NCI-H82 treated with DMSO at 0.1 percent for 48 hours (cell line): ENCODE measurements around the gene NEK4.

Experiments
- DNase-seq: peaks from one replicate; lab custom pipeline; 2025; ENCODE audit not compliant: unreplicated experiment; lab: John Stamatoyannopoulos, UW

NEK4 gene

GRCh38 chr3:52770496-52771333, at the start of gene NEK4:
Gene NEK4 (minus strand): TSS chr3:52770940. CDS start chr3:52770746, 194 bp downstream.
- DNase-seq, result peak; percentile 75

GRCh38 chr3:52819936-52820335, 49.2 kb upstream of the NEK4 start:
- DNase-seq, result no peak

- DNase-seq, result no peak
These were observed 47.1 kb upstream of the NEK4 start for GRCh38 chr3:52817860-52818259.

GRCh38 chr3:52817221-52817620, 46.5 kb upstream of the NEK4 start:
- no peak for DNase-seq

GRCh38 chr3:52816654-52817053, 45.9 kb upstream of the NEK4 start:
- no peak for DNase-seq

GRCh38 chr3:52816199-52816598, 45.5 kb upstream of the NEK4 start:
- no peak for DNase-seq

- DNase-seq, result no peak
These were observed 43.1 kb upstream of the NEK4 start for GRCh38 chr3:52813810-52814209.

GRCh38 chr3:52811452-52812011, 40.8 kb upstream of the NEK4 start:
- DNase-seq, result no peak

- DNase-seq, result no peak
These were observed 40.2 kb upstream of the NEK4 start for GRCh38 chr3:52810923-52811322.

- no peak for DNase-seq
These were observed 39.1 kb upstream of the NEK4 start for GRCh38 chr3:52809662-52810377.

GRCh38 chr3:52809149-52809548, 38.4 kb upstream of the NEK4 start:
- DNase-seq, result no peak

GRCh38 chr3:52805270-52806039, 34.7 kb upstream of the NEK4 start:
- DNase-seq, result no peak

GRCh38 chr3:52801839-52802238, 31.1 kb upstream of the NEK4 start:
- DNase-seq, result no peak

- no peak for DNase-seq
These were observed 29.3 kb upstream of the NEK4 start for GRCh38 chr3:52800079-52800478.

GRCh38 chr3:52798978-52799476, 28.3 kb upstream of the NEK4 start:
- DNase-seq, result no peak

GRCh38 chr3:52798376-52798977, 27.7 kb upstream of the NEK4 start:
- DNase-seq, result no peak

- DNase-seq, result no peak
These were observed 25.7 kb upstream of the NEK4 start for GRCh38 chr3:52796411-52796810.

GRCh38 chr3:52795298-52795900, 24.7 kb upstream of the NEK4 start:
- no peak for DNase-seq

- no peak for DNase-seq
These were observed 23.9 kb upstream of the NEK4 start, which contains the start of gene ITIH3 for GRCh38 chr3:52794612-52795099. Gene ITIH3 (plus strand): TSS chr3:52794796. CDS start chr3:52794804, 8 bp downstream.
